GM19438 (cell line): ENCODE data around the gene MMP7.

Experiments
- ATAC-seq: cut with Tn5 transposase; IDR thresholded peaks from one replicate; pipeline ENCODE4 v1.9.1; 2021; ENCODE audit warnings: low read depth; ENCODE audit not compliant: unreplicated experiment

Gene MMP7

DNA sequence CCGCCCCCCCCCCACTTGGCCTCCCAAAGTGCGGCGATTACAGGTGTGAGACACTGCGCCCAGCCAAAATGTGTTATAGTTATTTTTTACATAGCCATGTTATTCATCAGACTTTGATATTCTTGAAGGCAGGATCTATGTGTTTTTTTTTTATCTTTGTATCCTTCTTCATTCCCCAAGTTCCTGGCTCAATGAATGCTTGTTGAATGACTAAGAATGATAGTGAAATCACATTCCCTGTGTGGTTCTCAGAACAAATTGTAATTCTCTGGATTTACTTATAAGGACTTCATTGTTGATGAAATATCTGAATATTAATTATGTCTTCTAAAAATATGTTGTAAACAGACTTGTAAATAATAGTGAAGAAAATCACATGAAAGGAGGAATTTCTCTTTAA, 33.5 kb downstream of the MMP7 start:
- no peak for ATAC-seq

DNA sequence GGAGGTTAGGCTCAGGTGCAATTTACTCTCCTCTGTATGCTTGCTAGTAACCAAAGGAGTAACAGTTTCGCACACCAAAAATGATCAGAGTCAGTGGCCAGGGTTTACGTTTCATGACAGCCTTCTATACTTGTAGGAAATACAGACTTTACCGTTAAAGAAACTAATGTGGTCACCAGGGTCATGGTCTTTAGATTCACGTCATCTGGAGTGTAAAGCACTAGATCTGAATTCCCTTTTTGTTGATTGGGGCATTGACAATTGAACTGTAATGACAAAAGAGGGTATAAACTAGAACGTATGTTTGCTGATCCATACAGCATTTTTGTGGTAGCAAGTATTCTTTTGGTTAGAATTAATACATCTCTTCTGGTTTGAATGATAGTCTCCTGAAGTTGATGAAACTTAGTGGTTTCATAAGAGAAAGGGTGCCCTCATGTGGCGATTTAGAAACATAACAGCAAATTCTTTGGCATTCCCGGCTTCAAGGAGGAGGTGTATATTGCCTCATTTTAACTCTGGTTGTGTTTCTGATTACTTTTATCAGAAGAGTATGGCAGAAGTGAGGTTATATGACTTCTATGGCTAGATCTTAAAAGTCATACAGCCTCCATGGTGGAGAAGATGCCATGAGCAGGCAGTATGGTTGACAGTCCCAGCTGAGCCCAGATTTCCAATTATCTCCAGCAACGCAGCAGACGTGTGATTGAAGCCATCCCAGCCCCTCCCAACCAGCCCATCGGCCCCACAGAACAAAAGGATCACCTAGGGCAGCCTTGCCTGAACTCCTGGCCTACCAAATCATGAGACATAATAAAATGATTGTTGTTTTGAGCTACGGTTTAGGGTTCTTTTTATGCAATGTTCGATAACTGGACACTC, 35.1 kb downstream of the MMP7 start:
- ATAC-seq, result peak; percentile 97

DNA sequence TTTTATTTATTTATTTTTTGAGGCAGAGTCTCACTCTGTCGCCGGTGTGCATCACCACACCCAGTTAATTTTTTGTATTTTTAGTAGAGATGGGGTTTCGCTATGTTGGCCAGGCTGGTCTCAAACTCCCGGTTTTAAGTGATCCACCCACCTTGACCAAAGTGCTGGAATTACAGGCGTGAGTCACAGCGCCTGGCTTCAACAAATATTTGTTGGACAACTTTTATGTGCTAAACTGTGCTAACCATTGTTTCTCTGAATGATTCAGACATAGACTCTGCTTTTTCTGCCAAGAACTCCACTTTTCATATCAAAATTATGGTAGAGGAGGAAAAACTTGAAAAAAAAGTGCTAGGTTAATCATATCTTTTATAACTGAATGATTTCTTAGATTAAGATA, 36.3 kb downstream of the MMP7 start:
- no peak for ATAC-seq

DNA sequence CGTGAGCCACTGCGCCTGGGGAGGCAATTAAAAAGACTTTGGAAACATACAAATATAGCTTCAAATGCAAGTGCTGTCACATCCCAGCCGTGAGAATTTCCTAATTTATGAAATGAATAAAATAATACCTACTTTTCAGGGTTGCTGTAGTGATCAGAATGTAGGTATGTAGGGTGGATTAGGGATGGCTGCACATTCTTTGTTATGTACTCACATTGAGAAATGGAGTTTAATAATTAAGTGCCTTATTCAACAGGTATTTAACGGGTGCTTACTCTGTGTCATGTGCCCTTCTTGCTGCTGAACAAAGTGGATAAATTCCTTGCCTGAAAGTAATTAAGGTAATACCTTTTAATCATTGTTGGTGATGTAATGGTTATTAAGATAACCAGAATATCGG, 37.0 kb downstream of the MMP7 start:
- no peak for ATAC-seq

DNA sequence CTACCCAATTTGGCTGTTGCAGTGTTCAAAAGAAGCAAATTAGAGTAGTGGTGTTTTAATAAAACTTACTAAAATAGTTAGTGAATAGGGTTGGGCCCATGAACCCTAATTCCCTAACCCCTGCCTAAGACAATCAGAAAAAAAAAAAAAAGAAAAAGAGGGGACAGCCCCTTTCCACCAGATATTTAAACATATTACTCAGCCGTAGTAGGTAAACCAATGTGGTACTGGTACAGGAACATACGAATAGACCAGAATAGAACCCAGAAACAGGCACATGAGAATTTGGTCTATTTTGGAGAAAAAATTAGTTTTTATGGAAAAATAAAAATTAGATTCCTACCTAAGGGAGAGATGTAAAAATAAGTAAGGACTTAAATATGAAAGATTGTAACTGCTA, 38.6 kb downstream of the MMP7 start:
- ATAC-seq, result no peak

DNA sequence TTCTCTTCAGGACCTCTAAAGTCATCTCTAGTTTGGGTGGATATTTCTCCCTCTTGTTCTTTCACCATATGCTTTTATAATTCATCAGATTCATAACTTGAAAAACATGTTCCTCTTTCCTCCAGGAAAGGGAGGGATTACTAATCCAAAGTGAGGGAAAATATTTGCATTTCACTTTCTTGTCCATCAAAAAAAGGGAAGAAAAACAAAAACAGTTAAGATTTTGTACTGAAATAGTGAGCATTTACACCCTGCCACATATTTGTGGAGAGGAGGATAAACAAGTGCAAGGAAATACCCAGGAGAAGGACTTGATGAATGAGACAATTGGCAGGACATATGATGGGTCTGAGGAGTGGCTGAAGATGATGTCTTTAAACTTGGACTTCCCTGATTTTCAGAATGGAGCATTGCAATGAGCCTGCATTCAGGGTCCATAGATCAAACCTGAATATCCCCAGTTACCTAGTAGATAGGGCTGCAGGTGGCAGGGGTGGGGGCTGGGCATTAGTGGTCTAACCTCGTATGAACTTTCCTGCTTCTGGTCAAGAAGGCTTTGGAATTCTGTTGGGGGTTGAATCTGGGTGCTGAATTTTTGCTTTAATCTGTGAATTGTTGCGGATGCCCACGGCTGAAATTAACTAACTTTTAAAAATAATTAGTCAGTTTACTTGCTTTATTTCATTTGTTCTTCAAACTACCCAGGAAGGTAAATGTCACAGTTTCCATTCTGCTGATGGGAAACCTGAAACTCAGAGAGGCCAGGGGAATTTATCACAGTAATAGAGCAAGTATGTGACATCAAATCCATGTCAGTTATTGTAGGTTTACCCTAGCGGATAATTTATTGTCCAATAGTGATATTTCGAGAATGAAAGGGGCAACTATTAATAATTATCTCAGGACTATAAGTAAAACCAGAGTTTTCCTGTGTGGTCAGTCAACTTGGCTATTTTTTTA, 41.1 kb downstream of the MMP7 start:
- ATAC-seq, result no peak

DNA sequence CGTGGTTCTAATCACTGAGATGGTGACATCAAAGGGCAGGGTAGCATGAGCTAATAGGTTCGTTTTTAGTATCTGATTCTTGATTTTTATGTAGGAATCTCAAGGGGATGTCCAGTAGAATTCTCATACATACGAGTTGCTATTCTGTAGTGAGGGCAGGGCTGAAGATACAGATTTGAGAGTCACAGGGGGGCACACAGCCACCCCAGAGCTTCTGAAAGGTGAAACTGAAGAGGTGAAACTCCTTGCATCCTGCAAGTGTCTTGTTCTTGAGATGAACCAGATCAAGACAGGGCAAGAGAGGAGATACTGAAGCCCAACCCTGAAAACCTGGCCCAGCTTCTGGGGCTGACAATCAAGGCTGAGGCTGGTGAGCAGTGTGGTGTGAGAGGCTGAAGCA, 42.3 kb downstream of the MMP7 start:
- peak; percentile 73 for ATAC-seq

DNA sequence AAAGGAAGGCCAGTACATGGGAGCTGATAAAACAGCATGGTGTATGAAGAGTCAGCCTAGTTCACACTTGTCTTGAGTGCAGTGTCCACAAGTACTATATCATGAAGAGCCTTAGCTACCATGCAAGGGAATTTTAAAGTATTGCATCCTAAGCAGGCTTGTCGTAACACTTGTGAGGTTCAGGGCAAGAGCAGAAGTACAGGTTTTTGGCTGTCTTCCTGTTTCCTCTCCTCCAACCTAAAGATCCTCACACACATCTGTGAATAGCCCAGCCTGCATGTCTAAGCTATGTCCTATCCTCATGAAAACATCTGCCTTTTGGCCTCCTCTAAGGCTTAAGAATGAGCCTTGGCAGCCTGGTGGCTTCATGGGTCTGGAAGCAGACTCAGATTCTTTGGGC, 43.3 kb downstream of the MMP7 start:
- no peak for ATAC-seq

DNA sequence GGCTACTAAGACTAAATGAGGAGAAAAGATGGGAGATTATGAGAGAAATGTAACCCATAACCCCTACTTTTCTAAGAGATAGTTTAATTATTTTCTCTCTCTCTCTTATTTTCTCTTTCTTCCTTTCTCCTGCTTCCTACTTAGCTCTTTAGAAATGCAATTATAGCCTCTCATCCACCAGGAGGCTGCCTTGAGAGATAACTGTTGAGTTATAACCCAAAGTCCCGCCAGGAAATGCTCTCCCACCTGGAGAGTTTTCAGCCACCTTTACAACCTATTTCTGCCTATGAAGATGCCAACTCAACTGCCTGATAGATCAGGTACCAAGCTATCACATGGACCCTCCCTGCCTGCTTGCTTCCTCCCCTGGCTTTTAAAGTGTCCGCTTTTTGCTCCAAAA, 44.0 kb downstream of the MMP7 start:
- ATAC-seq, result no peak

DNA sequence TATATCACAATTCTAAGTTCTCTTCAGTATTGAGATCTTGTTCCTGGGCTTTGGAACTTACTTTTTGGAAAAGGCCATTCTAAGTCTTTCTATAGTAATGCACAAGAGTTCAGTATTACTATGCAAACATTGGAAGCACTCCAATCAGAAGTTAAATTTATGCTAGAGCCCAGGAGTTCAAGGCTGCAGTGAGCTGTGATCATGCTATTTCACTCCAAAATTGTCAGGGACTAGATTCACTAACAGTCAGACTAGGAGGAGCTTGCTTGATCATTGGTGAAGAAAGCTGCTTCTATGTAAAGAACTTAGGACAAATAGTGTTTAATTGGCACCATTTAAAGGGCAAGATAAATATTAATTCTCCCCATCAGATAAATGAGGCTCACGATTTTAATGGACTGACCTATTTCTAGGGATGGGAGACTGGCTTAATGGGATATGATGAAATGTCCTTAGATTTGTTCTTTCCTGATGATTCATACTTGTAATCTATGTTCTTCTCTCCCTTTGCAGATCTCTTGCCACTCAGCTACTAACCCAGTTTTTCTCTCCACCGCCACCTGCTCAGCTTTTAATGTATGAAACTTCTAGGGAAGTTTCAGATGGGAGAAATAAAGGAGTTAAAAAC, 45.3 kb downstream of the MMP7 start:
- no peak for ATAC-seq

DNA sequence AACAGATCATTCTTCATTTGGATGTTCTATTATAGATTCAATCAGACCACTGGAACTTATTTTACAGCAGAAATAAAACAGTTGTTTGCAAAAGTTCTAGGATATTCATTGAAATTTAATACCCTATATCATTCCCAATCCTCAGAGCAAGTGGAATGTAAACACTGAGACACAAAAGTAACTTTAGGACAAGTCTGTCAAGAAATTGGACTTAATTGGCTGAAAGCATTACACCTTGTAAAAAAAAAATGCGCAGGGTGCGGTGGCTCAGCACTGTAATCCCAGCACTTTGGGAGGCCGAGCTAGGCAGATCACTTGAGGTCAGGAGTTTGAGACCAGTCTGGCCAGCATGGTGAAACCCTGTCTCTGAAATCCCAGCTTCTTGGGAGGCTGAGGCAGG, 48.1 kb downstream of the MMP7 start:
- no peak for ATAC-seq

DNA sequence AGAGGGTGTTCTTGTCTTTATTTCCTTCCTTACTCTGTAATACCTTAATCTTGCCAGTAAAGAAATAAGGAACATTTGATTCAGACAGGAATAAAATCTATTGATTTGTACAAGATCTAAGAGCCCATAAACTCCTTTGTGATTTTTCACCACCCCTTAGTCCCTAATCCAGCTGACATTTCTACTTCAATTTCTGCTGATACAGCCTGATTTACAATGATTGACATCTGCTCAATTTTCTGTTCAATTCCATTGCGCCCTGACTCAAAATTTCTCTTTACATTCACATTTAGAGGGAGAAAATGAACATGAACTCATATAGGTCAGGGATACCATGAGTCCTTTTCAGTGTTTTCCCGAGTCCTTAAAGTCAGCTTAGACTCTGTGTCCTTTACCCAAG, 50.8 kb downstream of the MMP7 start:
- ATAC-seq, result no peak

DNA sequence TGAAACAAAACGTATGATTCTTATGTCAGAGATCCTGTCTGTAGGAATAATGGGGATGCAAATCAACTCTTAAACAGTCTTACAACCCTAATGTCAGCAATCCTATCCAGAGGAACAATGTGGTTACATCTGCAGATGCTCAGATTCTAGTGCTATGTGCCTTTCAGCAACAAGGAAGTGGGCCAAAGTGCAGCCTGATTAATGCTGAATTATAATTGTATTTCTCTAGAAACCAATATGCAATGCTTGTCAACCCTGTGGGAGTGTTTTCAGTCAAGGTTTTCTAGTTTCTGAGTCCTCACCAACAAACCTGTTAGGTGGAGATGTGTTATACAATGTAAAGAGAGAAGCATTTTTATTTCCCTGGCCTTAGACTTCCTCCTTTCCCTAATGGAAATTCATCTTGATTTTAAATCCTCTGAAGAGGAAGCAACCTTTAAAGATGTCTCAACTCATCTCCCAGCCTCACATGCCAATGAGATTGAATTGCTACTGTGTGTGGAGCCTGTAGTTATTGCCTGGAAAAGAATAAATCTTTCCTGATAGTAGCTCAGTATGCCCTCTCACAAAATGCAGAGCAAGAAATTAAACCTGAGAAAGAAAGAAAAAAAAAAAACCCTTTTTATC, 51.8 kb downstream of the MMP7 start:
- ATAC-seq, result no peak

DNA sequence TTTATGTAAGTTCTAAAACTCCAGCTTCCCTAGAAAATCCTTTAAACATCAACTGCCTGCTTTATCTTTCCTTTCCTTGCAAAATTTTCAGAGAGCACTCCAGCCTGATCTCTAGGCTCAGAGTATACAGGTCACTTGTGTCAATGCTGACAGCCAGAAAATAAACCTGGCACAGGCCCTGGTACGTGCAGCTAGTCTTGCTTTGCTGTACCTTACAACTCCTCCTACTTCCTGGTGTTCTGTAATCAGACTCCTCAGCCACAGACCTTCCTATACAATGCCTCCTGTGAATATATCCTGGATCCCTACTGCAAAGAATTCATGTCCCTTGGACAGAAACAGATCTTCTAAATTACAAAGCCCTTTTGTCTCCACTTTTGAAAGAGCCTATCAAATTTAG, 53.7 kb downstream of the MMP7 start:
- ATAC-seq, result no peak

DNA sequence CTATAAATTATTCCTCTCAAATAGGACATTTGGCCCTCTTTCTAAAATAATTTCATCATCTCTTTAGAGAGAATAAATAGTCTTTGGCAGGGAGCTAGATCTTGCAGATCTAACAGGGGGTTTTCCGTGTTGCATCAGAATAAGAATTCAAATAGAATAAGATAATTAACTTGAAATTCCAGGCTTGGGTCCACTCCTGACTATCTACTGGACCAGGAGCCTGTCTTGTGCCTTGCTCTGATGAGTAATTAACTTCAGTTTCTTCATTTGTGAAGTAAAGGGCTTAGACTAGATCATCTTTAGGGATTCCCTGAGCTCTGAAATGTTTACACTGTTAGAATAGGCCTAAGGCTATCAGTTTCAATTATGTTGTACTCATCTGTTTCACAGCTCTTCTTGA, 54.5 kb downstream of the MMP7 start:
- no peak for ATAC-seq

DNA sequence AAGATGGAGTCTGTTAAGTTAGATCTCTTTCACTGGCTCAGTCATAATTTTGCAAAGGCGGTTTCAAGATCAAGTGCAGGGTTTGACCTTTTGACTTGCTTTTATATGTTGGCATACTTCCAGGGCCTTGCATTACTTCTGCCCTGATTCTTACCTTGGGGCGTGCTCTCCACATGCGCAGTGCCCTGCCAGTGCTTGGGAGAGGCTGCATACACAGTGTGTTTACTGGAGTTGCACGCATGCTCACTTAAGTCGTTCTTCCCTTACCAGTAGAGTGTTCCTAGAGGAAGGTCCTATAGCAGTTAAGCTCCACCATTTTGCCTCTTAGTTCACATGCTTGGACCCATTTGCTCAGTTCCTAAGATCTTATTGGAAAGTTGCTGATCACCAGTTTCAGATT, 57.0 kb downstream of the MMP7 start:
- ATAC-seq, result no peak

DNA sequence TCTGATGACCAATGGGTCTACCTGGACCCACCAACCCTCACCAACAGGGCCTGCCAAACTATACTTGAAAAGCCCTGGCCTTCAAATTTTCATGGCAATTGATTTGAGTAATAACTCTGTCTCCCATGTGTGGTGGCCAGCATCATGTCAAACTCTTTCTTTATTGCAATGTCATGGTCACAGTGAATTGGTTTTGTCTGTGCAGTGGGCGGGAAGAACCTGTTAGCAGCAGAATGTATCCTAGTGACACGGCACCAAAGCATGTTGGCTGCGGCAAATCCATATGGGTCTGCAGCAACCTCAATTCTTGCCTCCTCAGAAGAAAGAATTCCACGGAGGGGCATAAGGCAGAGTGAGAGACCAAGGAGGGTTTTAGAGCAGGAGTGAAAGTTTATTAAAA, 58.4 kb downstream of the MMP7 start:
- ATAC-seq, result no peak

DNA sequence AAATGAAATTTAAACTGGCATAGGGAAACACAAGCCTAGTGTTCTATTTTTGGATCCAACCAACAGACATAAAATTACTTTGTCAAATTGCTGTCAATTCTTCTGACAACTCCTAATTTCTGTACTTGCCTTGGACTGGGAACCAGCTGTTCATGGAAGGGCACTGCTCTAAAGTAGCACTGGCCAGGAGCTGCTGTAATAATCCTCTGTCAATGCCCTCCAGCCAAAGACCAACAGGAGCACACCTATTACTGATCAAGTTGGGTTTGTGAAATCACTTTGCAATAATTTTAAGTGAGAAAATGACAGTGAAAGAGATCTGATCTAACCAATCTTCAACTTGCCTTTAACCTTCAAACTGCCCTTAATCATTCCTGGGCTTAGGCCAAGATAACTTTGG, 59.1 kb downstream of the MMP7 start:
- ATAC-seq, result no peak
